LNCAP (cell line): ENCODE measurements around the gene TMEM202.

ENCODE experiments used
- TF ChIP-seq, protein P1 (sequence below): fragments of 450-650 bp; IDR thresholded peaks from 2 replicates; pipeline ENCODE4 v1.5.1; 2017; ENCODE audit warnings: mild to moderate bottlenecking

The TMEM202 gene

DNA sequence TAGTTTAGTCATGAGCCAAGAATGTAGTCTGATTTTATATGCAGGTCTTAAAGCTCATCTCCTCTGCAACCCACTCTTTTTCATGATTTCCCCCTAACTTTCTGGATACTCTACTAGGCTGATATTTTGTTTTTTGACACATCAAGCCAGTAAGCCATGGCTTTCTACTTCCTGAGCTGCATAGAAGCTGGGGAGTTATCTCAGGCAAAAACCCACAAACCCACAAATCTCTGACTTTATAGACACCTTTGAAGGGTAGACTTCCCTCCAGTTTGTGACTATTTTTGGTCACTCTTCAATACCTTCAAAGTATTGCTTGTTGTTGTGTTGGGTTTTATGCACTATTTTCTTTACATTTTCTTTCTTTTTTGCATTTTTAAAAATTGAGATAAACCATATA, 28.6 kb downstream of the TMEM202 start:
- TF ChIP-seq, protein P1, sequence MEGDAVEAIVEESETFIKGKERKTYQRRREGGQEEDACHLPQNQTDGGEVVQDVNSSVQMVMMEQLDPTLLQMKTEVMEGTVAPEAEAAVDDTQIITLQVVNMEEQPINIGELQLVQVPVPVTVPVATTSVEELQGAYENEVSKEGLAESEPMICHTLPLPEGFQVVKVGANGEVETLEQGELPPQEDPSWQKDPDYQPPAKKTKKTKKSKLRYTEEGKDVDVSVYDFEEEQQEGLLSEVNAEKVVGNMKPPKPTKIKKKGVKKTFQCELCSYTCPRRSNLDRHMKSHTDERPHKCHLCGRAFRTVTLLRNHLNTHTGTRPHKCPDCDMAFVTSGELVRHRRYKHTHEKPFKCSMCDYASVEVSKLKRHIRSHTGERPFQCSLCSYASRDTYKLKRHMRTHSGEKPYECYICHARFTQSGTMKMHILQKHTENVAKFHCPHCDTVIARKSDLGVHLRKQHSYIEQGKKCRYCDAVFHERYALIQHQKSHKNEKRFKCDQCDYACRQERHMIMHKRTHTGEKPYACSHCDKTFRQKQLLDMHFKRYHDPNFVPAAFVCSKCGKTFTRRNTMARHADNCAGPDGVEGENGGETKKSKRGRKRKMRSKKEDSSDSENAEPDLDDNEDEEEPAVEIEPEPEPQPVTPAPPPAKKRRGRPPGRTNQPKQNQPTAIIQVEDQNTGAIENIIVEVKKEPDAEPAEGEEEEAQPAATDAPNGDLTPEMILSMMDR, result no peak

DNA sequence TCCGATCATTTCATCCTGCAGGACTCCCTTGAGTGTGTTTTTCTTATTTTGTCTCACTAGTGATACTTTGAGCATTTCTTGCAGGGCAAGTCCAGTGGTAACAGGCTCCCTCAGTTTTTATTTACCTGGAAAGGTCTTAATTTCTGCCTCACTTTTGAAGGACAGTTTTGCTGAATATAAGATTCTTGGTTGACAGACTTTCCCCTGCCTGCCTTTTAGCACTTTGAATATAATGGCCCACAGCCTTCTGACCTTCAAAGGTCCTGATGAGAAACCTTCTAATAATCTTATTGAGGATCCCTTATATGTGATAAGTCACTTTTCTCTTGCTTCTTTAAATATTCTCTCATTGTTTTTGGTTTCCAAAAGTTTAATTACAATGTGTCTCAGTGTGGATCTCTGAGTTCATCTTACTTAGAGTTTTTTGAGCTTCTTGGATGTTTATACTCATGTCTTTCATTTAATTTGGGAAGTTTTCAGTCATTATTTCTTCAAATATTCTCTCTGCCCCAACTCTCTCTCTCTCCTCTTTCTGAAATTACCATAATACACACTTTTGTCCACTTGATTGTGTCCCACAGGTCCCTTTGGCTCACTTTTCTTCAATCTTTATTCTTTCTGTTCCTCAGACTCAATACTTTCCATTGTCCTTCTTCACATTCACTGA, 39.7 kb downstream of the TMEM202 start:
- TF ChIP-seq, protein P1, result no peak

DNA sequence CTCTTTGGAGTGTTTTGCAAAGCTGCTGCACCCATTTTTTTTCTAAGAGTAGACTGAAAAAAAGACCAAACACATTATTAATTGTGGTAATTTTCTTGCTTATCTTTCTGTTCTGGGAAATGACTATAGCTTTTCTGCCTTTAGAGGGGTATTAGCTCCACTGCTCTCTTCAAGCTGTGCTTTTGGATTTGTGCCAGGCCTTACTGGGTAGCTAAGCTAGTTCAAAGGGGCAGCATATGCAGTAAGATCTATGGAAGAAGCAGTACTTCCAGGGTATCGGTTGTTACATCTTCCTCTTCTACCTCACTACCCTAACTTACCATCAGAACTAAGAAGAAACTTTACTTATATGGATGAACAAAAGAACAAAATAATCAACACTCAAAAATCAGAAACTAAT, 47.3 kb downstream of the TMEM202 start:
- TF ChIP-seq, protein P1, result no peak

DNA sequence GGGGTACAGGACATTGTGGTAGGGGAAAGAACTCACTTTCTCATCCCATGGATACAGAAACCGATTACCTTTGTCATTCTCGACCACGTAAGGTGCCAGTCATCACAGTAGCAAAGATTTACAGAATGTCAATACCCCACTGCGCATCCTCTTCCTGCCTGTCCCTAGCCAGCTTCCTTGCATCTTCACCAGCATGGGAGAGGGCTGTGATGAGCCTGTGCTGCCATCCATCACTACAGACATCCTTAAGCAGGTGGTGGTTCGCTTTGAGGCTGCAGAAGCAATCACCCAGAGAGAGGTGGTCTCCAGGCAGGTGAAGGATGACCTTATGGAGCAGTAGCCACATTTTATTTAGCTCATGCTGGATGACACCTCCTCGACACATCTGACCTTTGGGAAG, 52.7 kb downstream of the TMEM202 start:
- TF ChIP-seq, protein P1, result no peak

DNA sequence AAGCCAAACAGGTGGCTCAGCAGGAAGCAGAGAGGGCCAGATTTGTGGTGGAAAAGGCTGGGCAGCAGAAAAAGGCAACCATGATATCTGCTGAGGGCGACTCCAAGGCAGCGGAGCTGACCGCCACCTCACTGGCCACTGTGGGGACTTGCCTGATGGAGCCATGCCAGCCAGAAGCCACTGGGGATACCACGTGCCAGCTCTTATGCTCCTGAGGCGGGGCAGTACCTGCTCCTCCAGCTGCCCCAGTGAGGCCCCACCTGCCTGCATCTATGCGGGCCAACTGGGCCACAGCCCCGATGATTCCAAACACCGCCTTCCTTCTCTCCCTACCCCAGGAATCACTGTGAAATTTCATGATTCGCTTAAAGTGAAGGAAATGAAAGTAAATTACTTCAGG, 53.1 kb downstream of the TMEM202 start:
- TF ChIP-seq, protein P1, result no peak

DNA sequence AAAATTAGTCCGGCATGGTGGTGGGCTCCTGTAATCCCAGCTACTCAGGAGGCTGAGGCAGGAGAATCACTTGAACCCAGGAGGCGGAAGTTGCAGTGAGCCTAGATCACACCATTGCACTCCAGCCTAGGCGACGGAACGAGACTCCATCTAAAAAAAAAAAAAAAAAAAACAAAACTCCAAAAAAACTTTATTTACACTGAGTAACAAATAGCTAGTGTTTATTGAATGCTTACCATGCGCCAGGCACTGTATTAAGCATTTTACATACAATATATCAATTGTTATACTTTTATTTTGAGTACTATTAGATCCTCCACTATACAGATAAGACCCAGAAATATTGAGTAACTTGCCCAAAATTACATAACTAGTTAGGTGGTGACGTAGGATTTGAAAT, 58.6 kb downstream of the TMEM202 start:
- TF ChIP-seq, protein P1, result no peak
